KBM-7 (cell line): ENCODE results near the gene FDX1.

ENCODE experiments used
- DNase-seq: peaks from one replicate; pipeline ENCODE4 v3.0.0-alpha.2; 2015
- in situ Hi-C: fragments of 300-500 bp; cut with MboI; formaldehyde crosslinking; loops from 2 replicates; pipeline ENCODE4 v1.14.3; 2020; ENCODE audit warnings: low sequenced_read_pairs, low pct_unique_long_range_greater_than_20kb, mixed read lengths

The FDX1 gene

GRCh38 chr11:110430267-110431050 is 711 bp downstream of the FDX1 start:
- in situ Hi-C loops, result no loop called here
- DNase-seq, result peak; percentile 49

GRCh38 chr11:110431051-110431672 is 1.4 kb downstream of the FDX1 start:
- DNase-seq, result peak; percentile 49
- in situ Hi-C loops, result no loop called here

GRCh38 chr11:110431674-110432073 is 1.9 kb downstream of the FDX1 start:
- no peak for DNase-seq
- in situ Hi-C loops, result no loop called here

GRCh38 chr11:110432713-110433392 is 3.1 kb downstream of the FDX1 start:
- no peak for DNase-seq
- in situ Hi-C loops, result no loop called here

- DNase-seq, result peak; percentile 59
Observed at GRCh38 chr11:110433393-110434333, 3.9 kb downstream of the FDX1 start.

GRCh38 chr11:110434952-110435779 is 5.4 kb downstream of the FDX1 start:
- DNase-seq, result no peak
- in situ Hi-C loops, result no loop called here

More at GRCh38 chr11:110433393-110434333, 3.9 kb downstream of the FDX1 start:
- in situ Hi-C loops, result no loop called here

GRCh38 chr11:110435780-110436717 is 6.3 kb downstream of the FDX1 start:
- DNase-seq, result no peak
- in situ Hi-C loops, result no loop called here

- in situ Hi-C loops, result no loop called here
- no peak for DNase-seq
Observed at GRCh38 chr11:110438017-110438416, 8.3 kb downstream of the FDX1 start.

- in situ Hi-C loops, result no loop called here
- no peak for DNase-seq
Observed at GRCh38 chr11:110445437-110445836, 15.7 kb downstream of the FDX1 start.

- in situ Hi-C loops, result no loop called here
- DNase-seq, result no peak
Observed at GRCh38 chr11:110446061-110446460, 16.3 kb downstream of the FDX1 start.

GRCh38 chr11:110446594-110446993 is 16.8 kb downstream of the FDX1 start:
- no peak for DNase-seq
- in situ Hi-C loops, result no loop called here

- in situ Hi-C loops, result no loop called here
- peak; percentile 37 for DNase-seq
Observed at GRCh38 chr11:110447343-110447742, 17.6 kb downstream of the FDX1 start.

GRCh38 chr11:110447897-110448745 is 18.4 kb downstream of the FDX1 start:
- in situ Hi-C loops, result no loop called here
- no peak for DNase-seq

- no peak for DNase-seq
- in situ Hi-C loops, result no loop called here
Observed at GRCh38 chr11:110450246-110450645, 20.5 kb downstream of the FDX1 start.

- no peak for DNase-seq
- in situ Hi-C loops, result no loop called here
Observed at GRCh38 chr11:110452720-110453119, 23.0 kb downstream of the FDX1 start.

GRCh38 chr11:110453684-110454354 is 24.1 kb downstream of the FDX1 start:
- no peak for DNase-seq
- in situ Hi-C loops, result no loop called here
